Neural cell (in vitro differentiated cells): ENCODE measurements around the gene PARM1. TPM values are rescaled to one million over a fixed set of nuclear protein-coding genes. Genes with fewer than 3 reads are reported as not detected.

Source experiments
- H2AFZ ChIP-seq: fragments of 200-600, 300-800 bp; sonication (generic), shearing (Covaris generic); 2 replicates; pipeline ENCODE4 v1.6.0; 2014; ENCODE audit warnings: low read depth, mild to moderate bottlenecking, antibody characterized with exemption, low read length, moderate library complexity
- H3F3A ChIP-seq: fragments of 200-600 bp; shearing (Covaris generic); 2 replicates; pipeline ENCODE4 v1.6.1; 2016; ENCODE audit warnings: mild to moderate bottlenecking, moderate library complexity, mixed read lengths, antibody characterized with exemption, low read length; ENCODE audit not compliant: insufficient read depth, poor library complexity, severe bottlenecking
- H3K27ac ChIP-seq: fragments of 200-600, 300-800 bp; sonication (generic), shearing (Covaris generic); 2 replicates; pipeline ENCODE4 v1.5.1; 2014; ENCODE audit warnings: mild to moderate bottlenecking, low read length, moderate library complexity
- H3K27me3 ChIP-seq: fragments of 300-800, 200-600 bp; sonication (generic), shearing (Covaris generic); 2 replicates; pipeline ENCODE4 v1.6.0; 2014; ENCODE audit warnings: mild to moderate bottlenecking, low read depth, low read length, moderate library complexity; ENCODE audit not compliant: insufficient read depth
- H3K36me3 ChIP-seq: fragments of 300-800, 200-600 bp; sonication (generic), shearing (Covaris generic); 2 replicates; pipeline ENCODE4 v1.5.1; 2014; ENCODE audit warnings: mild to moderate bottlenecking, antibody characterized with exemption, low read length, moderate library complexity; ENCODE audit not compliant: insufficient read depth
- H3K4me2 ChIP-seq: fragments of 300-800, 200-600 bp; sonication (generic), shearing (Covaris generic); 2 replicates; pipeline ENCODE4 v1.6.0; 2014; ENCODE audit warnings: mild to moderate bottlenecking, low read length
- H3K4me3 ChIP-seq: fragments of 300-800, 200-600 bp; sonication (generic), shearing (Covaris generic); 2 replicates; pipeline ENCODE4 v1.5.1; 2014; ENCODE audit warnings: mild to moderate bottlenecking, low read length, moderate library complexity
- H3K79me2 ChIP-seq: fragments of 200-600 bp; shearing (Covaris generic); replicated peaks from 2 replicates; pipeline ENCODE4 v1.6.0; 2014; ENCODE audit warnings: mild to moderate bottlenecking, low read length, moderate library complexity; ENCODE audit not compliant: insufficient read depth
- H3K9ac ChIP-seq: fragments of 300-800, 200-600 bp; sonication (generic), shearing (Covaris generic); 2 replicates; pipeline ENCODE4 v1.6.1; 2016; ENCODE audit warnings: mild to moderate bottlenecking, low read length, mixed read lengths
- H3K9me2 ChIP-seq: fragments of 200-600 bp; shearing (Covaris generic); 2 replicates; pipeline ENCODE4 v1.6.1; 2016; ENCODE audit warnings: mild to moderate bottlenecking, low read length, mixed read lengths; ENCODE audit not compliant: insufficient read depth
- H3K9me3 ChIP-seq: fragments of 200-600, 300-800 bp; sonication (generic), shearing (Covaris generic); 2 replicates; pipeline ENCODE4 v1.6.1; 2016; ENCODE audit warnings: mild to moderate bottlenecking, mixed run types, low read length, moderate library complexity, mixed read lengths
- H4K20me1 ChIP-seq: fragments of 200-600 bp; shearing (Covaris generic); 2 replicates; pipeline ENCODE4 v1.6.1; 2016; ENCODE audit warnings: mild to moderate bottlenecking, mixed run types; ENCODE audit not compliant: insufficient read depth
- CTCF ChIP-seq: fragments of 450-650 bp; IDR thresholded peaks from 2 replicates; pipeline ENCODE4 v1.5.1; 2014; ENCODE audit warnings: antibody characterized with exemption, mild to moderate bottlenecking, moderate library complexity; ENCODE audit not compliant: poor library complexity, severe bottlenecking
- EP300 ChIP-seq: fragments of 450-650 bp; conservative IDR thresholded peaks from 2 replicates; pipeline ENCODE4 v1.6.1; 2014; ENCODE audit warnings: antibody characterized with exemption, mild to moderate bottlenecking, moderate library complexity; ENCODE audit not compliant: poor library complexity, severe bottlenecking
- EZH2 ChIP-seq: fragments of 200-600, 300-800 bp; shearing (Covaris generic), sonication (generic); IDR thresholded peaks from 2 replicates; pipeline ENCODE4 v1.6.1; 2014; ENCODE audit warnings: antibody characterized with exemption, low read length, borderline replicate concordance, mild to moderate bottlenecking; ENCODE audit not compliant: insufficient read depth, poor library complexity, severe bottlenecking
- MXI1 ChIP-seq: fragments of 450-650 bp; conservative IDR thresholded peaks from 2 replicates; pipeline ENCODE4 v1.6.1; 2014; ENCODE audit warnings: antibody characterized with exemption, mild to moderate bottlenecking; ENCODE audit not compliant: poor library complexity, severe bottlenecking
- POLR2AphosphoS5 ChIP-seq: IDR thresholded peaks from 2 replicates; pipeline ENCODE4 v1.6.1; 2012
- RAD21 ChIP-seq: fragments of 450-650 bp; conservative IDR thresholded peaks from 2 replicates; pipeline ENCODE4 v1.6.1; 2014; ENCODE audit warnings: antibody characterized with exemption, mild to moderate bottlenecking, moderate library complexity
- REST ChIP-seq: IDR thresholded peaks from 2 replicates; pipeline ENCODE4 v1.6.1; 2012; ENCODE audit warnings: borderline replicate concordance
- SMC3 ChIP-seq: fragments of 450-650 bp; conservative IDR thresholded peaks from 2 replicates; pipeline ENCODE4 v1.6.1; 2014; ENCODE audit warnings: antibody characterized with exemption, mild to moderate bottlenecking, moderate library complexity; ENCODE audit not compliant: poor library complexity
- TAF1 ChIP-seq: IDR thresholded peaks from 2 replicates; pipeline ENCODE4 v1.6.1; 2012; ENCODE audit warnings: low read depth
- polyA plus RNA-seq: library from polyadenylated mRNA; depleted of rRNA; stranded (reverse); fragments of >200 nt; gene quantifications from 2 replicates; pipeline ENCODE4 v1.2.3, GENCODE V29; 2014

The PARM1 gene
- polyA plus RNA-seq, 1 donor from 2014 or later, result 1.3 TPM

GRCh38 chr4:74964311-74964710, 31.4 kb downstream of the PARM1 start:
- Histone ChIP-seq H3K4me2 (no peak overlapping the region), H3K36me3 (no peaks in the 10 kb centered on the region), H3K9ac (no peak overlapping the region), H3K9me3 (no peaks in the 10 kb centered on the region), H3K4me3 (no peak overlapping the region), H3K9me2 (no peaks in the 10 kb centered on the region), H3F3A (no peaks in the 10 kb centered on the region), H2AFZ (no peak overlapping the region), H3K27me3 (no peaks in the 10 kb centered on the region), H3K79me2 (no peaks in the 10 kb centered on the region), H4K20me1 (no peaks in the 10 kb centered on the region), H3K27ac (no peak overlapping the region)
- TF ChIP-seq SMC3 (no peak), REST (no peak), POLR2AphosphoS5 (no peak), MXI1 (no peak), RAD21 (no peak), CTCF (no peak), TAF1 (no peak), EZH2 (no peak), EP300 (no peak)

GRCh38 chr4:74967324-74967723, 34.4 kb downstream of the PARM1 start:
- Histone ChIP-seq H3F3A (no peaks in the 10 kb centered on the region), H3K27ac (no peak overlapping the region), H3K9me2 (no peaks in the 10 kb centered on the region), H3K27me3 (no peaks in the 10 kb centered on the region), H3K9ac (no peak overlapping the region), H3K9me3 (no peaks in the 10 kb centered on the region), H3K36me3 (no peaks in the 10 kb centered on the region), H3K4me2 (no peak overlapping the region), H3K4me3 (no peak overlapping the region), H2AFZ (no peak overlapping the region), H4K20me1 (no peaks in the 10 kb centered on the region), H3K79me2 (no peaks in the 10 kb centered on the region)
- TF ChIP-seq RAD21 (no peak), POLR2AphosphoS5 (no peak), REST (no peak), EP300 (no peak), EZH2 (no peak), MXI1 (no peak), SMC3 (no peak), TAF1 (no peak)
